GM10847 (cell line): ENCODE results near the gene BPI.

Experiments used
- POLR2A ChIP-seq: IDR thresholded peaks from 2 replicates; pipeline ENCODE4 v1.6.1; 2011; ENCODE audit not compliant: insufficient read length; ENCODE audit errors: extremely low read depth

Gene BPI

GRCh38 chr20:38338849-38339520 is 35.0 kb downstream of the BPI start:
- TF ChIP-seq POLR2A, result no peak

GRCh38 chr20:38339997-38340396 is 36.0 kb downstream of the BPI start:
- no peak for TF ChIP-seq POLR2A

- TF ChIP-seq POLR2A, result no peak
Measured at GRCh38 chr20:38340693-38341092, 36.7 kb downstream of the BPI start.

GRCh38 chr20:38342216-38342615 is 38.3 kb downstream of the BPI start:
- TF ChIP-seq POLR2A, result no peak

- no peak for TF ChIP-seq POLR2A
Measured at GRCh38 chr20:38342713-38343310, 38.9 kb downstream of the BPI start.

GRCh38 chr20:38343311-38344106 is 39.6 kb downstream of the BPI start:
- TF ChIP-seq POLR2A, result no peak

GRCh38 chr20:38344107-38344701 is 40.2 kb downstream of the BPI start:
- TF ChIP-seq POLR2A, result no peak

- TF ChIP-seq POLR2A, result no peak
Measured at GRCh38 chr20:38345643-38346042, 41.7 kb downstream of the BPI start.

GRCh38 chr20:38346247-38346651 is 42.3 kb downstream of the BPI start, which contains the start of gene LBP:
TSS of gene LBP (plus strand) at chr20:38346482. CDS start at chr20:38346517, 35 bp downstream.
- TF ChIP-seq POLR2A, result no peak

- no peak for TF ChIP-seq POLR2A
Measured at GRCh38 chr20:38346741-38347140, 42.8 kb downstream of the BPI start.

GRCh38 chr20:38349856-38350255 is 45.9 kb downstream of the BPI start:
- no peak for TF ChIP-seq POLR2A

- TF ChIP-seq POLR2A, result no peak
Measured at GRCh38 chr20:38350879-38351775, 47.2 kb downstream of the BPI start.

- TF ChIP-seq POLR2A, result no peak
Measured at GRCh38 chr20:38353316-38353715, 49.4 kb downstream of the BPI start.

- no peak for TF ChIP-seq POLR2A
Measured at GRCh38 chr20:38354227-38354626, 50.3 kb downstream of the BPI start.

GRCh38 chr20:38355161-38356012 is 51.4 kb downstream of the BPI start:
- TF ChIP-seq POLR2A, result no peak
